IPS-18a (cell line): ENCODE results near the gene SSBP2.

Source experiments
- H3K27ac ChIP-seq: one replicate; pipeline ENCODE4 v1.5.1; 2013; ENCODE audit warnings: low read length
- H3K27me3 ChIP-seq: one replicate; pipeline ENCODE4 v1.6.1; 2013; ENCODE audit warnings: mild to moderate bottlenecking, low read length; ENCODE audit not compliant: control insufficient read depth, insufficient read depth
- H3K36me3 ChIP-seq: one replicate; pipeline ENCODE4 v1.6.1; 2013; ENCODE audit warnings: low read depth, low read length; ENCODE audit not compliant: control insufficient read depth
- H3K4me1 ChIP-seq: one replicate; pipeline ENCODE4 v1.6.1; 2013; ENCODE audit warnings: low read depth, low read length; ENCODE audit not compliant: control insufficient read depth
- H3K4me3 ChIP-seq: one replicate; pipeline ENCODE4 v1.5.1; 2013; ENCODE audit warnings: low read length
- H3K9ac ChIP-seq: one replicate; pipeline ENCODE4 v1.6.1; 2013; ENCODE audit warnings: mild to moderate bottlenecking, low read length, moderate library complexity
- H3K9me3 ChIP-seq: one replicate; pipeline ENCODE4 v1.6.1; 2013; ENCODE audit warnings: low read depth, low read length; ENCODE audit not compliant: control insufficient read depth

Gene SSBP2

DNA sequence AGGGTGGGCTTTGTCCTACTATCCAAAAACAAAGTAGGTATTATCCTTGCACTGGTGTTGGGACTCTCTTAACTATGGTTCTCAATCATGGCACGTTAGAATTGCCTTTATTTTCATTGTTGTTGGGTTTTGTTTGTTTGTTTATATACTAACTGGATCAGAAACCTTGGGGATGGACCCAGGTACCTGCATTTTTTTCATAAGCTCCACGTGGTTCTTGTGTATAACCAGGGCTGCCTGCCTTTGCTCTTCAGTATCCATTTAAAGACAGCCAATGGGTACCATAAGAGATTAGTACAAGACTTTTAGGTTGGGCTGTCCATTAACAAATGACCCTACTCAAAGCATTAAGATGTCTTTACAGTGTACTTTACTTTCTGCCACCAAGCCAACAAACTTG is 2.5 kb upstream of the SSBP2 start:
- Histone ChIP-seq H3K9ac (no peak overlapping the region), H3K9me3 (no peaks in the 10 kb centered on the region), H3K4me1 (peaks cover 53% of the 10 kb centered on the region), H3K36me3 (no peaks in the 10 kb centered on the region), H3K27me3 (peaks cover 22% of the 10 kb centered on the region), H3K27ac (no peak overlapping the region), H3K4me3 (peak overlapping the region; percentile 23)

DNA sequence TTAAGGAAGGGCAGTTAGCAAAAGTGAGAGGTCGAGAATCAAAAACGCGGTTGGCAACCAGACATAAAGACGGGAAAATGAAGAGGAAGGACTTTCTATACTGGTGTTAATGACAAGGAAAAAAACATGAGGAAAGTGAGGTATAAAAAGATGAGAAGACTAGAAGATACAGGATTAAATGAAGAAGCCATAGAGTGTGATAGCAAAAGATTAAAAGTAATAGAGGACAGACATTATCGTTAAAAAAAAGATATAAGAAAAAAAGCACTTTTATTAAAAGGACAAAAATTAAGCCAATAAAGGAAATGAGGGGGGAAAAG is 1.7 kb upstream of the SSBP2 start:
- H3K4me1 ChIP-seq, result peaks cover 53% of the 10 kb centered on the region
- H3K4me3 ChIP-seq, result no peak overlapping the region
- H3K27ac ChIP-seq, result no peak overlapping the region
- H3K27me3 ChIP-seq, result peaks cover 22% of the 10 kb centered on the region
- H3K9ac ChIP-seq, result no peak overlapping the region
- no peaks in the 10 kb centered on the region for H3K36me3 ChIP-seq
- H3K9me3 ChIP-seq, result no peaks in the 10 kb centered on the region

DNA sequence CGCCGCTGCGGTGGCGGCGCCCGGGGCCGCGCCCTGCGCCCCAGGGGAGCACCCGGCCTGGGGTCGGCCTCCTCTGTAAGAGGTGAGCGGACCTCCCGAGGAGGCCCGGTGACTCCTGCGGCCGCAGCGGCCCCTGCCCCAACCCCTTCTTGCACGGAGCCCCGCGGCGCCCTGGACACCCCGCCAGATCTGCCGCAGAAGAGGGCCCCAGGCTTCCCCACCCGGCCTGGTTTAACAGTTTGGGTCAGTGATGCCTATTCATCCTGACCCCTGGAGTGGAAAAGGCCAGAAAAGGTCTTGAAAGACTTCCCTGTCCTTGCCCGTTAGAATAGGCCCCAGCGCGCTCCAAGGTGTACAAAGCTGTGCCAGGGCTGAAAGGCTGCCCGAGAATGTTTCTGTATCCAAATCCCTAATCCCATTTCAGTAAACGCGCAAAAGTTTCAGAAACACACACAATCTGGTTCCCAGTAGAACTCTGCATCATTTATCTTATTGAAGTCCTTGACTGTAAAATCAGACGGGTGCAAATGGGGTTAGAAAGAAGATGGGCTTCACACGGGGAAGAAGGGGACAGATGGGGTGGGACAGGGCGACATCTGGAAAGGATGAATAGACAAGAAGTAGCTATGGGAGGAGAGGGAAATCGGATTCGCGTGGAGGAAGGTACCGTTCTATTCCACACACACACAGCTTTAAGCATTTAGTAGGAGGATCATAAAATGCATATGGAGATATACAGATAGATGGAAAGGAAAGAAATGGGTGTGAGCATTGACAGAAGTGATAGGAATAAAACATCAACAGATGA is 1.1 kb upstream of the SSBP2 start:
- Histone ChIP-seq H3K27ac (no peak overlapping the region), H3K4me1 (peaks cover 53% of the 10 kb centered on the region), H3K9ac (peak overlapping the region; percentile 52)

DNA sequence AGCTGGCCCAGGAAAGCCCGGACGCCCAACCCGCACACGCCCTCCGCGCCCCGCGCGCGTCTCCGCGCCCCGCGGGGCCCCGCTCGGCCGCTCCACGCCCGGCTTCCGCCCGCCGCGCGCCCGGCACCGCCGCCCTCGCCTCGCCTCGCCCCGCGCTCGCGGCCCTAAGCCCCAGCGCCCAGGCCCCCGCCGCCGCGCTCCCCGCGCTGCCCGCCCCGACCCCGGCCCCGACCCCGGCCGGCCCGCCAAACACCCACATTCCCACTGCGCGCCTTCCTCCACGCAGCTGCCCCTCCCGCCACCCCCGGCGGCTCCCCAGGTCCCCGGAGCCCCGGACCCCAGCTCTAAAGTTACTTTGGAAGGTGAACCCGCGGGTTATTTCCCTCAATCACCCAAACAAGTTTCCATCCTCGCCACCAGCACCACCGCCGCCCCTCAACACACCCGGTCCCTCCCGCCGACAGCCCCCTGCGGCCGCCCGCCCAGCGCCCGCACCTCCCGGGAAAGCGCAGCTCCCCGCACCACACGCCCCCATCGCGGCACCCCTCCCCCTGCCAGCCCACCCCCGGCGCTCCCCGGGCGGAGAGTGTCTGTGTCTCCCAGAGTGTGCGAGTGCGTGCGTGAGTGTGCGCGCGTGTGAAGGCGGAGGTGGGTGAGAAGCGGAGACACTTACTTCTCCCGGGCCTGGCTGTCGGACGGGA is 439 bp downstream of the SSBP2 start:
- H3K27me3 ChIP-seq, result peaks cover 22% of the 10 kb centered on the region
- H3K9ac ChIP-seq, result peak overlapping the region; percentile 33

More for the DNA sequence above, 1.1 kb upstream of the SSBP2 start:
- peak overlapping the region; percentile 52 for H3K4me3 ChIP-seq
- H3K27me3 ChIP-seq, result peaks cover 22% of the 10 kb centered on the region
- no peaks in the 10 kb centered on the region for H3K36me3 ChIP-seq
- no peaks in the 10 kb centered on the region for H3K9me3 ChIP-seq

DNA sequence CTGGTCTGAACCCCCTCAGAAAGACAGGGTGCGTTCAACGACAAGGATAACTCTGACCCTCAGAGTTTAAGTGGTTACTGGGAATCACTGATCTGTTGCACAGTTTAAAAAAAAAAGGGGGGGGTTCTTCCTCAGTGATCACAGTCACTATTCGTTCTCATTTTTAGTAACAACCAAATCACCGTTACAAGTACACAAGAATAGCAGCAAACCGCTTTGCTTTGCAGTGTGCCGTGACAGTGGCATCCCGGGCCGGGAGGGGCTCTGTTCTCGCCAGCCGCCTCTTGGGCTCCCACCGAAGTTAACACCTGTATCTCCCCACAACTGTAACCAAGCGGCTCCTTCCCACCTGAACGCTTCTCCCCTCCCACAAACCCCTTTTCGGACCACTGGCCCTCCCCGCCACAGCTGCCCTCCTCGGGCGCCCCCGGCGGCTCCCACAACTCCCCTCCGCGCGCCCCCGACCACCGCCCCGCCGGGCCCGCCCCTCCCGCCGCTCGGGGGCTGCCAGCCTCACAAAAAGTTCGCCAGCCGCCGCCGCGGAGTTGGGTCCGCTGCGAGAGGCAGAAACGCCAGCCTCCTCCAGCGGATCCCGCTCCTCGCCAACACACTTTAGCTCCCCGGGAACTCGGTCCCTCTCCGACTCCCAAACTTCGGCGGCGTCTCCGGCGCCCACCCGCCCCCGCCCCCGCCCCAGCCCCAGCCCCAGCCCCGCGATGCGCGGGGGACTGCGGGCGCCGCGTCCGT is 1.2 kb downstream of the SSBP2 start:
- H3K4me3 ChIP-seq, result peak overlapping the region; percentile 78
- H3K36me3 ChIP-seq, result no peaks in the 10 kb centered on the region
- peak overlapping the region; percentile 17 for H3K9ac ChIP-seq

More for the DNA sequence above, 439 bp downstream of the SSBP2 start:
- Histone ChIP-seq H3K9me3 (no peaks in the 10 kb centered on the region), H3K36me3 (no peaks in the 10 kb centered on the region), H3K4me3 (peak overlapping the region; percentile 81), H3K4me1 (peaks cover 40% of the 10 kb centered on the region), H3K27ac (no peak overlapping the region)

DNA sequence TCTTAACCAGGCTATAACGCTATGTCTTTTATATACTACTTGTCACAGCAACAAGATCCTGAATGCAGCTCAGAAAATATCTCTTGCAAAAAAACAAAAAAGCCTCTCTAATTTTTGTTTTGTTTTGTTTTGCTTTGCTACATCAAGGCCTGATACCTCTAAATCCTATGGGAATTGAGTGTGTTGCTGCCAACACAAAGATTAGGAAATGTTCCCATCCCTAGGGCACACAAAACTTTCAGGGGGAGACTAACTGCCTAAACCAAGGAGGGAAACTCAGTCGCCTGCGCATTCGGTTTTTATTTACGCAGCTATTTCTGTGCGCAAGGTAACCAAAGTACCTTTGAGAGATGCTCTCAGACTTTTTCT is 1.7 kb downstream of the SSBP2 start:
- no peaks in the 10 kb centered on the region for H3K9me3 ChIP-seq
- peaks cover 29% of the 10 kb centered on the region for H3K4me1 ChIP-seq
- no peak overlapping the region for H3K27ac ChIP-seq
- H3K36me3 ChIP-seq, result no peaks in the 10 kb centered on the region
- H3K9ac ChIP-seq, result peak overlapping the region; percentile 17
- H3K27me3 ChIP-seq, result peaks cover 22% of the 10 kb centered on the region
- peak overlapping the region; percentile 78 for H3K4me3 ChIP-seq

More for the DNA sequence above, 1.2 kb downstream of the SSBP2 start:
- Histone ChIP-seq H3K9me3 (no peaks in the 10 kb centered on the region), H3K27me3 (peaks cover 22% of the 10 kb centered on the region), H3K27ac (no peak overlapping the region), H3K4me1 (peaks cover 34% of the 10 kb centered on the region)

DNA sequence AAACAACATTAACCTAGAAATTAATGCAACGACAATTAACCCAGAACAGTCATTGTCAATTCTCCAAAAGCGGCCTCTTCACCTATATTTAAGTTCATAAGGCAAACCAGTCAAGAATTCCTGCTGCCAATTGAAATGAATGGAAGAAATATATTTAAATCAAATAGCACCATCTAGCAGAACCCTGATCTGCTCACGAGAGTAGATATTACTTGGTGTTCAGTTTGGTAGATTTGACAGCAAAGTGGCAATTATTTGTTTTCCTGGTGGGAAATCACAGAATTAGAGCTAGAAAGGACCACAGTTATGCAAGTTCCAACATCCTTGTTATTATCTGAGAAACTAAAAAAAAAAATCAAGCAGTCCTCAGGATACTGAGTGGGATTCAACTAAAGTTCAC is 2.3 kb downstream of the SSBP2 start:
- Histone ChIP-seq H3K27ac (no peak overlapping the region), H3K4me3 (peak overlapping the region; percentile 78), H3K36me3 (no peaks in the 10 kb centered on the region), H3K9ac (no peak overlapping the region), H3K9me3 (no peaks in the 10 kb centered on the region), H3K4me1 (peaks cover 22% of the 10 kb centered on the region), H3K27me3 (peaks cover 22% of the 10 kb centered on the region)

DNA sequence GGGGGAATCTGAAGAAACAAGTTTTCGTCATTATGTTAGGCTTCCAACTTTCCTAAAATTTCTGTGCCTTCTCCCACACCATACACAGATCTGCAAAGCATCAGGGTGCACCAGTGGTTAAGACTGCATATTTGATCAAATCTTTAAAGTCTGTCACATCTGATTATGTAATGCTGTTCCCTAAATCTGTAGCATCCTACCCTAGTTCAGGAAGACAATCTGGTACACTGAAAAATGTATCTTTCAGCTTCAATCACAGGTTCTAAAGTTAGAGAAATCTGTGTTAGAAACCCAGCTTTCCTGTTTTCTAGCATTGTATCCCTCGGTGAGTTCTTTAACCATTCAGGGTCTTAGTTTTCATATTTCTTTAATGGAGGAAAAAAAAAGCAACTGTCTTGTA is 3.9 kb downstream of the SSBP2 start:
- H3K27ac ChIP-seq, result no peak overlapping the region

DNA sequence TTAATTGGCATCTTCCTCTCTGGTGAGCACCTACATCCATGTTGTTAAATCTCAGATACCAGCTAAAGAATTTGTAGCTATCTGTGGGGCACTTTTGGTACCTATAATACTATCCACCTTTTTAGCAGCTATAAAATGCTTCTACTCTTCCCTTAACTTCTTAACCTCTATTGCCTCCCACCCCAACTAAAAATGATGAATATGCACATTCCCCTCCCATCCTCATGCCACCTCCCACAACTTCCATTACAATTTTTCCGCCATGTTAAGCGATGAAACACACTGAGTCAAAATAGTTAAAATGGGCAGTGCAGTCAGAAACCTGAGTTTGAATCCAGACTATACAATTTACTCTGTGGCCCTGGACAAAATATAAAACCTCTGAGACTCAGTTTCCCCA is 10.1 kb downstream of the SSBP2 start:
- Histone ChIP-seq H3K9ac (no peak overlapping the region), H3K9me3 (no peaks in the 10 kb centered on the region), H3K4me1 (no peaks in the 10 kb centered on the region), H3K27ac (no peak overlapping the region), H3K27me3 (no peaks in the 10 kb centered on the region), H3K36me3 (no peaks in the 10 kb centered on the region), H3K4me3 (no peak overlapping the region)

More for the DNA sequence above, 3.9 kb downstream of the SSBP2 start:
- Histone ChIP-seq H3K9me3 (no peaks in the 10 kb centered on the region), H3K36me3 (no peaks in the 10 kb centered on the region), H3K4me3 (no peak overlapping the region), H3K4me1 (peaks cover 7% of the 10 kb centered on the region), H3K27me3 (peaks cover 10% of the 10 kb centered on the region), H3K9ac (no peak overlapping the region)

DNA sequence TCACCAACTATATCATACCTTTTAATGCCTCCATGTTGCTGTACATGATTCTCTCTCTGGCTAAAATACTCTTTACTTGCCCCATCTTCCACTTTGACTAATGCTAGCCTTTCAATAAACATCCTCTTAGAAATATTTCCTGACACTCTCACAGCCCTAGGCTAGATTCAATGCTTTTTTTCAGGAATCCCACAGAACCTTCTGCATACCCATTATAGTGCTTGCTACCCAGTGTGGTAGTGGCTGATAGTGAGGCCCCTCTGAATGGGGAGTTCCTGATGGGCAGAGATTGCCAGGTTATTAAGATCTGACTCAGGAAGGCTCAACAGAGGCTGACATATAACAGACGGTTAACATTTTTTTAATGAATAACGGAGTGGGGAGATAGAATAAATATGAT is 11.6 kb downstream of the SSBP2 start:
- Histone ChIP-seq H3K9me3 (no peaks in the 10 kb centered on the region), H3K4me1 (no peaks in the 10 kb centered on the region), H3K36me3 (no peaks in the 10 kb centered on the region), H3K4me3 (no peak overlapping the region), H3K27me3 (no peaks in the 10 kb centered on the region), H3K27ac (no peak overlapping the region), H3K9ac (no peak overlapping the region)

DNA sequence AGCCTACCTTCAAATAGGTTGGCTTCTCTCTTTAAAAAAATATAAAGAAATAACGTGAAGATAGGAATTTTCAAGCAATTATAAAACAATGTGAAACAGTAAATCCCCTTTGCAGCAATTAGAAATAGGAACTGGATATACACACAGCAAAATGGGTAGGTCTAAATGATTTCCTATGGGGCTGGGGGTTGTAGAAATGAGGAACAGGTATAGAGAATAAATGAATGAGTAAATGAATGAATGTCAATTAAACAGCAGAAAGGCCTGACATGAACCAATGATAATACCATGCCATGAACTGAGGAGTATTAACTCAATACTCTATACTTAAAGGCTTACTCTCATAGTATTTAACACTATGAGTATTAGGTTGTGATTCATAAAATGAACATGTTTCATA is 21.6 kb downstream of the SSBP2 start:
- peaks cover 9% of the 10 kb centered on the region for H3K4me1 ChIP-seq
- no peaks in the 10 kb centered on the region for H3K27me3 ChIP-seq
- H3K4me3 ChIP-seq, result no peak overlapping the region
- H3K27ac ChIP-seq, result no peak overlapping the region
- no peaks in the 10 kb centered on the region for H3K36me3 ChIP-seq
- H3K9ac ChIP-seq, result no peak overlapping the region
- no peaks in the 10 kb centered on the region for H3K9me3 ChIP-seq
